H1 (cell line): Measurements from ENCODE around the gene PDE4B. TPM values are rescaled to one million over a fixed set of nuclear protein-coding genes. Genes with fewer than 3 reads are reported as not detected.

Experiments used
- KDM4A ChIP-seq: IDR thresholded peaks from one replicate; pipeline ENCODE4 v1.7.1; 2012; ENCODE audit warnings: low read depth, mild to moderate bottlenecking, moderate library complexity, low read length, inconsistent platforms; ENCODE audit not compliant: severe bottlenecking
- TBP ChIP-seq: IDR thresholded peaks from 2 replicates; pipeline ENCODE4 v1.6.1; 2011; ENCODE audit warnings: low read depth, low read length, improper control_type of control experiment
- polyA plus RNA-seq, 7 experiments: library from polyadenylated mRNA; depleted of rRNA in 3 of 7; stranded (reverse) in 5 of 7; unstranded in 2 of 7; fragments of >200 nt in 5 of 7; fragments of 200-250 nt in 2 of 7; gene quantifications; 1 replicate in 5 of 7; 2 replicates in 1 of 7; 4 replicates in 1 of 7; pipeline versions ENCODE4 v1.2.1 to v1.2.3, GENCODE V29; 2011 to 2013; ENCODE audit warnings: missing spikeins in 2 of 7, mixed read lengths in 2 of 7
- total RNA-seq: library from RNA; stranded (reverse); fragmentation: NEBNext Ultra II Directional; extraction: Animal tissue kit (Norgen Biotek cat#: 25700); gene quantifications from 2 replicates; pipeline ENCODE4 v1.2.1, GENCODE V29; 2021
- TF ChIP-seq, protein P1 (sequence below): fragments of 300-600 bp; sonication (generic); IDR thresholded peaks from 2 replicates; pipeline ENCODE4 v1.7.1; 2012; ENCODE audit warnings: low read length, moderate library complexity, mild to moderate bottlenecking, inconsistent platforms; ENCODE audit not compliant: insufficient replicate concordance

PDE4B gene
- total and polyA plus RNA-seq, 2 of the 8 experiments (the other 6 are each of a cell fraction or from before 2014, with no cell fraction given) = 5.0 to 15.1 TPM

DNA sequence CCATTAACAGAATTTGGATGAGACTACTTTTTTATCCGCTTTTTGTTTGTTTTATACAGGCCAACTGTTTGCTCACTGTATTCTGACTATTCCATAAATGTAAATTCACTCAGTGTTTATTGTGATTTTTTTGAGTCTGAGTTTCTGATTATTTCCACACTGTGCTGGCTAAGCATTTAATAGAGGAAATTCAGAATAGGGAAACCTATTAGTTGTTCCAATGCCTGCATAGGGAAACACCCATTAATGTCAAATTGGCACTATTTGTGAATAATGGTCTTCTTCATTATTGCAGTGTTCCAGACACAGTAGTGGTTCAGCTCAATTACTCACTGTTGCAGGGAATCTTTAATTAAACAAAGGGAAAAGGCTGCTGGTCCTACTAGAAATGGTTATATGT lies 566.6 kb downstream of the PDE4B start (continued):
- TF ChIP-seq, protein P1, sequence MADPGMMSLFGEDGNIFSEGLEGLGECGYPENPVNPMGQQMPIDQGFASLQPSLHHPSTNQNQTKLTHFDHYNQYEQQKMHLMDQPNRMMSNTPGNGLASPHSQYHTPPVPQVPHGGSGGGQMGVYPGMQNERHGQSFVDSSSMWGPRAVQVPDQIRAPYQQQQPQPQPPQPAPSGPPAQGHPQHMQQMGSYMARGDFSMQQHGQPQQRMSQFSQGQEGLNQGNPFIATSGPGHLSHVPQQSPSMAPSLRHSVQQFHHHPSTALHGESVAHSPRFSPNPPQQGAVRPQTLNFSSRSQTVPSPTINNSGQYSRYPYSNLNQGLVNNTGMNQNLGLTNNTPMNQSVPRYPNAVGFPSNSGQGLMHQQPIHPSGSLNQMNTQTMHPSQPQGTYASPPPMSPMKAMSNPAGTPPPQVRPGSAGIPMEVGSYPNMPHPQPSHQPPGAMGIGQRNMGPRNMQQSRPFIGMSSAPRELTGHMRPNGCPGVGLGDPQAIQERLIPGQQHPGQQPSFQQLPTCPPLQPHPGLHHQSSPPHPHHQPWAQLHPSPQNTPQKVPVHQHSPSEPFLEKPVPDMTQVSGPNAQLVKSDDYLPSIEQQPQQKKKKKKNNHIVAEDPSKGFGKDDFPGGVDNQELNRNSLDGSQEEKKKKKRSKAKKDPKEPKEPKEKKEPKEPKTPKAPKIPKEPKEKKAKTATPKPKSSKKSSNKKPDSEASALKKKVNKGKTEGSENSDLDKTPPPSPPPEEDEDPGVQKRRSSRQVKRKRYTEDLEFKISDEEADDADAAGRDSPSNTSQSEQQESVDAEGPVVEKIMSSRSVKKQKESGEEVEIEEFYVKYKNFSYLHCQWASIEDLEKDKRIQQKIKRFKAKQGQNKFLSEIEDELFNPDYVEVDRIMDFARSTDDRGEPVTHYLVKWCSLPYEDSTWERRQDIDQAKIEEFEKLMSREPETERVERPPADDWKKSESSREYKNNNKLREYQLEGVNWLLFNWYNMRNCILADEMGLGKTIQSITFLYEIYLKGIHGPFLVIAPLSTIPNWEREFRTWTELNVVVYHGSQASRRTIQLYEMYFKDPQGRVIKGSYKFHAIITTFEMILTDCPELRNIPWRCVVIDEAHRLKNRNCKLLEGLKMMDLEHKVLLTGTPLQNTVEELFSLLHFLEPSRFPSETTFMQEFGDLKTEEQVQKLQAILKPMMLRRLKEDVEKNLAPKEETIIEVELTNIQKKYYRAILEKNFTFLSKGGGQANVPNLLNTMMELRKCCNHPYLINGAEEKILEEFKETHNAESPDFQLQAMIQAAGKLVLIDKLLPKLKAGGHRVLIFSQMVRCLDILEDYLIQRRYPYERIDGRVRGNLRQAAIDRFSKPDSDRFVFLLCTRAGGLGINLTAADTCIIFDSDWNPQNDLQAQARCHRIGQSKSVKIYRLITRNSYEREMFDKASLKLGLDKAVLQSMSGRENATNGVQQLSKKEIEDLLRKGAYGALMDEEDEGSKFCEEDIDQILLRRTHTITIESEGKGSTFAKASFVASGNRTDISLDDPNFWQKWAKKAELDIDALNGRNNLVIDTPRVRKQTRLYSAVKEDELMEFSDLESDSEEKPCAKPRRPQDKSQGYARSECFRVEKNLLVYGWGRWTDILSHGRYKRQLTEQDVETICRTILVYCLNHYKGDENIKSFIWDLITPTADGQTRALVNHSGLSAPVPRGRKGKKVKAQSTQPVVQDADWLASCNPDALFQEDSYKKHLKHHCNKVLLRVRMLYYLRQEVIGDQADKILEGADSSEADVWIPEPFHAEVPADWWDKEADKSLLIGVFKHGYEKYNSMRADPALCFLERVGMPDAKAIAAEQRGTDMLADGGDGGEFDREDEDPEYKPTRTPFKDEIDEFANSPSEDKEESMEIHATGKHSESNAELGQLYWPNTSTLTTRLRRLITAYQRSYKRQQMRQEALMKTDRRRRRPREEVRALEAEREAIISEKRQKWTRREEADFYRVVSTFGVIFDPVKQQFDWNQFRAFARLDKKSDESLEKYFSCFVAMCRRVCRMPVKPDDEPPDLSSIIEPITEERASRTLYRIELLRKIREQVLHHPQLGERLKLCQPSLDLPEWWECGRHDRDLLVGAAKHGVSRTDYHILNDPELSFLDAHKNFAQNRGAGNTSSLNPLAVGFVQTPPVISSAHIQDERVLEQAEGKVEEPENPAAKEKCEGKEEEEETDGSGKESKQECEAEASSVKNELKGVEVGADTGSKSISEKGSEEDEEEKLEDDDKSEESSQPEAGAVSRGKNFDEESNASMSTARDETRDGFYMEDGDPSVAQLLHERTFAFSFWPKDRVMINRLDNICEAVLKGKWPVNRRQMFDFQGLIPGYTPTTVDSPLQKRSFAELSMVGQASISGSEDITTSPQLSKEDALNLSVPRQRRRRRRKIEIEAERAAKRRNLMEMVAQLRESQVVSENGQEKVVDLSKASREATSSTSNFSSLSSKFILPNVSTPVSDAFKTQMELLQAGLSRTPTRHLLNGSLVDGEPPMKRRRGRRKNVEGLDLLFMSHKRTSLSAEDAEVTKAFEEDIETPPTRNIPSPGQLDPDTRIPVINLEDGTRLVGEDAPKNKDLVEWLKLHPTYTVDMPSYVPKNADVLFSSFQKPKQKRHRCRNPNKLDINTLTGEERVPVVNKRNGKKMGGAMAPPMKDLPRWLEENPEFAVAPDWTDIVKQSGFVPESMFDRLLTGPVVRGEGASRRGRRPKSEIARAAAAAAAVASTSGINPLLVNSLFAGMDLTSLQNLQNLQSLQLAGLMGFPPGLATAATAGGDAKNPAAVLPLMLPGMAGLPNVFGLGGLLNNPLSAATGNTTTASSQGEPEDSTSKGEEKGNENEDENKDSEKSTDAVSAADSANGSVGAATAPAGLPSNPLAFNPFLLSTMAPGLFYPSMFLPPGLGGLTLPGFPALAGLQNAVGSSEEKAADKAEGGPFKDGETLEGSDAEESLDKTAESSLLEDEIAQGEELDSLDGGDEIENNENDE = no peak
- TF ChIP-seq KDM4A = no peak
- no peak for TF ChIP-seq TBP
